NCI-H1417 (cell line): ENCODE measurements around the gene DDIT4L.
"Not testable (repeated sequence)": the region's sequence is repeated elsewhere in the genome, so short reads cannot be mapped to it uniquely, and the experiment has no call there.

Experiments used
- DNase-seq, 3 experiments: peaks; one replicate each; lab custom pipeline; 2025; lab: John Stamatoyannopoulos, UW

DDIT4L gene

GRCh38 chr4:100166297-100167039, 23.8 kb downstream of the DDIT4L start:
- DNase-seq: no peak

- no peak for DNase-seq
Observed at GRCh38 chr4:100165809-100166208, 24.5 kb downstream of the DDIT4L start.

- DNase-seq: no peak
Observed at GRCh38 chr4:100164808-100165760, 25.2 kb downstream of the DDIT4L start.

GRCh38 chr4:100162027-100162685, 28.1 kb downstream of the DDIT4L start:
- no peak for DNase-seq

DNA sequence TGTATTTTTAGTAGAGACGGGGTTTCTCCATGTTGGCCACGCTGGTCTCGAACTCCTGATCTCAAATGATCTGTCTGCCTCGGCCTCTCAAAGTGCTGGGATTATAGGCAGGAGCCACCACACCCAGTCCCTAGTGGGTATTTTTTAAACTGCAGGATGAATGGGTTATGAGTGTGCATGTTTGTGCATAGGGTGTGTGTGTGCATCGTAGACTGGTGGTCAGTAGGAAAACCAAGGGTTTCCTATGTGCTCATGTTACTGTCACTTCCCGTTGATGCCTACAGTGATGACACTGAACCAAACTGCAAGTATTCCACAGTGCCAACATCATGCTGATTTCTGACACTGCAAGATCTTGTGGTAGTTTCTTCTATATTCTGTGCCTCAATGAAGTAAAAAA, 41.1 kb downstream of the DDIT4L start:
- DNase-seq: no peak

DNA sequence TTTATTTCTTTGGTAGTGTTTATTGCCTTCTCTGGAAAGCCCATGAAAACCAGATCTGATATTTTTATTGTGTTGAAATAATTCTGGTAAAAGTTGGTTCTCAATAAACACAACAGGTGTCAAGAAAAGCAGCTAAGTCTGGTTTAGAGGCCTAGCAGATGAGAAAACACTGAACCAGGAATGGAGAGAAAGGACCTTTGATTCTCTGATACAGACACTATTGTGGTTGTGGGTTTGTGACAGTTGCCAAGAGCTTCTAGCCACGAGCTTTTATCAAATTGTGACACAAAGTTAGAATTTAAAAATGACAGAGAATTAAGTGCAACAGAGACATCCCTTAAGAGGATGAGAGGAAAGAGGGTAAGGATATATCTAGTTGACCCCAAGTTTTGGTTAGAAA, 42.6 kb downstream of the DDIT4L start:
- DNase-seq: no peak

GRCh38 chr4:100147198-100147597, 43.1 kb downstream of the DDIT4L start:
- peak in 1 of 3 experiments; percentile 42 for DNase-seq

DNA sequence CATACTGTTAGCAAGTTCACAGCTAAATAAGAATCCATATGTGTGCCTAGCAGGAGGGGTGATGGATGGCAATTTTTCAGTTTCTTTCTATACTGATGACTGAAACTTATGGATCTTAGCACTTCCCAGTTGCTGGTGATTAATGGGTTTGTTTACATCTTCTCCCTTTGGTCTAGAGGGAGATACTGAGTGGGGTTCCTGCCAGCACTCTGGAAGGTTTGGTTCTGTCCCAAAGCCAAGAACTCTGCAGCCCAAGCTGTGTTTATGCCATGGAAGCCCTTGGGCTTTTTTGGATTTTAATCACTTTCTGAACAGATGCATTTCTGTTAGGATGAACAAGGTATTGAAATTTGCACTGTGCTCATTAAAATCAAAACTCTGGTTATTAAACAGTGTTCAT, 43.5 kb downstream of the DDIT4L start:
- no peak for DNase-seq

GRCh38 chr4:100137320-100137719, 52.9 kb downstream of the DDIT4L start:
- not testable (repeated sequence) for DNase-seq
